Mesenchymal stem cell (in vitro differentiated cells and primary cell): ENCODE data around the gene AIFM3.

Experiments
- DNase-seq: peaks from one replicate; pipeline ENCODE4 v3.0.0-alpha.2; 2013
- H2AFZ ChIP-seq: one replicate; pipeline ENCODE4 v1.6.1; 2013; ENCODE audit warnings: low read depth, mild to moderate bottlenecking, control low read depth, inconsistent platforms, low read length, moderate library complexity
- H2AK5ac ChIP-seq: 2 replicates; pipeline ENCODE4 v1.6.1; 2013; ENCODE audit warnings: low read length, moderate library complexity, mild to moderate bottlenecking, inconsistent platforms; ENCODE audit not compliant: severe bottlenecking
- H2BK120ac ChIP-seq: one replicate; pipeline ENCODE4 v1.6.1; 2013; ENCODE audit warnings: low read depth, mild to moderate bottlenecking, inconsistent platforms, low read length, moderate library complexity
- H2BK12ac ChIP-seq, 2 experiments: one replicate each; pipeline ENCODE4 v1.6.1; 2013; ENCODE audit warnings: inconsistent platforms in 2 of 2, low read length in 2 of 2, mild to moderate bottlenecking in 2 of 2, moderate library complexity in 2 of 2, control low read depth in 1 of 2
- H2BK15ac ChIP-seq: one replicate; pipeline ENCODE4 v1.6.1; 2013; ENCODE audit warnings: mild to moderate bottlenecking, low read depth, inconsistent platforms; ENCODE audit not compliant: poor library complexity, severe bottlenecking
- H2BK5ac ChIP-seq: 2 replicates; pipeline ENCODE4 v1.6.1; 2013; ENCODE audit warnings: low read depth, mild to moderate bottlenecking, low read length, control low read depth, inconsistent platforms; ENCODE audit not compliant: poor library complexity, severe bottlenecking
- H3K14ac ChIP-seq, 2 experiments: one replicate each; pipeline ENCODE4 v1.6.1; 2013; ENCODE audit warnings: inconsistent platforms in 2 of 2, low read length in 2 of 2, control low read depth in 1 of 2, mild to moderate bottlenecking in 1 of 2, moderate library complexity in 1 of 2
- H3K18ac ChIP-seq, 2 experiments: one replicate each; pipeline ENCODE4 v1.6.1; 2013; ENCODE audit warnings: inconsistent platforms in 2 of 2, low read length in 2 of 2, control low read depth in 1 of 2, low read depth in 1 of 2, mild to moderate bottlenecking in 1 of 2
- H3K23ac ChIP-seq, 2 experiments: one replicate each; pipeline ENCODE4 v1.6.1; 2013; ENCODE audit warnings: inconsistent platforms in 2 of 2, low read length in 2 of 2, mild to moderate bottlenecking in 2 of 2, moderate library complexity in 2 of 2, control low read depth in 1 of 2
- H3K27ac ChIP-seq: 2 replicates; pipeline ENCODE4 v1.5.1; 2013; ENCODE audit warnings: mild to moderate bottlenecking, moderate library complexity, low read length, control low read depth, inconsistent platforms; ENCODE audit not compliant: poor library complexity, severe bottlenecking
- H3K27me3 ChIP-seq, 2 experiments: 2 replicates each; pipeline versions ENCODE4 v1.6.1 to v1.7.0; 2013; ENCODE audit warnings: low read length in 2 of 2, mild to moderate bottlenecking in 2 of 2, moderate library complexity in 2 of 2, control low read depth in 1 of 2, inconsistent platforms in 1 of 2; ENCODE audit not compliant: control insufficient read depth in 1 of 2, insufficient read depth in 1 of 2
- H3K36me3 ChIP-seq, 2 experiments: 2 replicates each; pipeline versions ENCODE4 v1.6.1 to v1.7.0; 2013; ENCODE audit warnings: low read length in 2 of 2, control low read depth in 1 of 2, inconsistent platforms in 1 of 2, low read depth in 1 of 2, mild to moderate bottlenecking in 1 of 2; ENCODE audit not compliant: insufficient read depth in 2 of 2, control insufficient read depth in 1 of 2
- H3K4ac ChIP-seq, 2 experiments: one replicate each; pipeline ENCODE4 v1.6.1; 2013; ENCODE audit warnings: inconsistent platforms in 2 of 2, low read length in 2 of 2, mild to moderate bottlenecking in 2 of 2, moderate library complexity in 2 of 2, control low read depth in 1 of 2, low read depth in 1 of 2
- H3K4me1 ChIP-seq: 2 replicates; pipeline ENCODE4 v1.6.1; 2013; ENCODE audit warnings: low read depth, low read length, control low read depth; ENCODE audit not compliant: control insufficient read depth, insufficient read depth
- H3K4me2 ChIP-seq: 2 replicates; pipeline ENCODE4 v1.6.1; 2013; ENCODE audit warnings: low read length, mild to moderate bottlenecking, inconsistent platforms; ENCODE audit not compliant: poor library complexity, severe bottlenecking
- H3K4me3 ChIP-seq, 2 experiments: 2 replicates each; pipeline versions ENCODE4 v1.5.1 to v1.7.0; 2013; ENCODE audit warnings: low read length in 2 of 2, mild to moderate bottlenecking in 2 of 2, control low read depth in 1 of 2, low read depth in 1 of 2; ENCODE audit not compliant: insufficient read depth in 1 of 2
- H3K79me1 ChIP-seq: replicated peaks from 2 replicates; pipeline ENCODE4 v1.6.1; 2013; ENCODE audit warnings: mild to moderate bottlenecking, control low read depth, low read length, inconsistent platforms; ENCODE audit not compliant: poor library complexity, severe bottlenecking
- H3K9ac ChIP-seq: 2 replicates; pipeline ENCODE4 v1.7.0; 2013; ENCODE audit warnings: mild to moderate bottlenecking, low read length, moderate library complexity
- H3K9me3 ChIP-seq: 2 replicates; pipeline ENCODE4 v1.7.0; 2013; ENCODE audit warnings: mild to moderate bottlenecking, low read length; ENCODE audit not compliant: control insufficient read depth
- H4K8ac ChIP-seq: one replicate; pipeline ENCODE4 v1.6.1; 2013; ENCODE audit warnings: inconsistent platforms, mild to moderate bottlenecking, low read length, moderate library complexity
- H4K91ac ChIP-seq: one replicate; pipeline ENCODE4 v1.6.1; 2013; ENCODE audit warnings: mild to moderate bottlenecking, low read length, inconsistent platforms
- WGBS: methylation state at CpG from one replicate; pipeline ENCODE4 v1.1.7; 2013; ENCODE audit warnings: mixed read lengths; 5-methylcytosine and 5-hydroxymethylcytosine counted together

The AIFM3 gene

GRCh38 chr22:20949698-20950183, 17.3 kb upstream of the AIFM3 start:
- Histone ChIP-seq H2BK120ac (no peak overlapping the region), H3K9ac (no peak overlapping the region), H3K4me1 (peaks cover 16% of the 10 kb centered on the region), H2AK5ac (no peak overlapping the region), H2BK15ac (no peak overlapping the region), H2BK5ac (no peak overlapping the region), H3K4ac (no peak overlapping the region), H3K27ac (no peak overlapping the region), H2BK12ac (no peak overlapping the region), H3K27me3 (no peaks in the 10 kb centered on the region), H3K36me3 (peaks cover 37 to 57% of the 10 kb centered on the region in 2 experiments), H3K4me3 (no peak overlapping the region), H3K4me2 (no peak overlapping the region), H2AFZ (no peak overlapping the region), H3K23ac (no peak overlapping the region), H3K14ac (no peak overlapping the region), H3K79me1 (peaks cover 14% of the 10 kb centered on the region), H3K18ac (no peak overlapping the region), H3K9me3 (no peaks in the 10 kb centered on the region), H4K8ac (no peak overlapping the region), H4K91ac (no peak overlapping the region)
- WGBS = 95% methylated on average over 13 of the region's 13 CpGs
- DNase-seq = no peak

GRCh38 chr22:20951151-20951931, 15.7 kb upstream of the AIFM3 start:
- Histone ChIP-seq H2BK5ac (no peak overlapping the region), H3K27me3 (no peaks in the 10 kb centered on the region), H4K8ac (no peak overlapping the region), H2BK120ac (no peak overlapping the region), H3K14ac (no peak overlapping the region), H3K23ac (no peak overlapping the region), H3K9ac (no peak overlapping the region), H3K4ac (peak overlapping the region in 1 of 2 experiments; percentile 41), H2BK12ac (no peak overlapping the region), H3K4me2 (no peak overlapping the region), H2AK5ac (no peak overlapping the region), H3K36me3 (peaks cover 41 to 54% of the 10 kb centered on the region in 2 experiments), H3K4me3 (no peak overlapping the region), H2AFZ (no peak overlapping the region), H3K4me1 (peaks cover 14% of the 10 kb centered on the region), H4K91ac (no peak overlapping the region), H3K9me3 (no peaks in the 10 kb centered on the region), H3K79me1 (peaks cover 18% of the 10 kb centered on the region), H3K27ac (peak overlapping the region; percentile 82), H3K18ac (no peak overlapping the region), H2BK15ac (no peak overlapping the region)
- 96% methylated on average over 9 of the region's 10 CpGs for WGBS
- DNase-seq = no peak

GRCh38 chr22:20951932-20952380, 15.1 kb upstream of the AIFM3 start:
- Histone ChIP-seq H4K8ac (no peak overlapping the region), H3K14ac (no peak overlapping the region), H3K18ac (no peak overlapping the region), H2AK5ac (no peak overlapping the region), H3K4me1 (peaks cover 20% of the 10 kb centered on the region), H2BK12ac (no peak overlapping the region), H3K4me3 (no peak overlapping the region), H2BK5ac (no peak overlapping the region), H2BK120ac (no peak overlapping the region), H3K27me3 (no peaks in the 10 kb centered on the region), H3K79me1 (peaks cover 22% of the 10 kb centered on the region), H3K27ac (peak overlapping the region; percentile 43), H3K9me3 (no peaks in the 10 kb centered on the region), H3K4ac (peak overlapping the region in 1 of 2 experiments; percentile 41), H3K9ac (no peak overlapping the region), H2BK15ac (no peak overlapping the region), H3K23ac (no peak overlapping the region), H3K4me2 (no peak overlapping the region), H3K36me3 (peaks cover 44 to 54% of the 10 kb centered on the region in 2 experiments), H2AFZ (no peak overlapping the region), H4K91ac (no peak overlapping the region)
- 97% methylated on average over 8 of the region's 8 CpGs for WGBS
- DNase-seq = no peak

GRCh38 chr22:20952544-20953341, 14.3 kb upstream of the AIFM3 start:
- no peak overlapping the region for H3K4me2 ChIP-seq
- H3K27ac ChIP-seq = no peak overlapping the region
- no peak overlapping the region for H3K4ac ChIP-seq
- H3K14ac ChIP-seq = no peak overlapping the region
- H4K91ac ChIP-seq = no peak overlapping the region
- no peak overlapping the region for H2AFZ ChIP-seq
- DNase-seq = no peak
- no peak overlapping the region for H3K18ac ChIP-seq
- no peak overlapping the region for H2BK5ac ChIP-seq
- no peak overlapping the region for H2AK5ac ChIP-seq
- no peaks in the 10 kb centered on the region for H3K27me3 ChIP-seq
- 97% methylated on average over 13 of the region's 13 CpGs for WGBS
- H2BK12ac ChIP-seq = no peak overlapping the region
- no peaks in the 10 kb centered on the region for H3K9me3 ChIP-seq
- H3K4me1 ChIP-seq = peaks cover 26% of the 10 kb centered on the region
- no peak overlapping the region for H3K4me3 ChIP-seq
- no peak overlapping the region for H3K23ac ChIP-seq
- peaks cover 44 to 54% of the 10 kb centered on the region in 2 experiments for H3K36me3 ChIP-seq
- H2BK15ac ChIP-seq = no peak overlapping the region
- H2BK120ac ChIP-seq = no peak overlapping the region
- H3K79me1 ChIP-seq = peaks cover 26% of the 10 kb centered on the region
- no peak overlapping the region for H4K8ac ChIP-seq
- H3K9ac ChIP-seq = no peak overlapping the region
